GM18511 (cell line): ENCODE results near the gene ZFPM1.

Experiments
- ATAC-seq: cut with Tn5 transposase; IDR thresholded peaks from one replicate; pipeline ENCODE4 v1.9.1; 2021; ENCODE audit warnings: mild to moderate bottlenecking, moderate library complexity; ENCODE audit not compliant: unreplicated experiment

Gene ZFPM1

GRCh38 chr16:88417684-88418476 lies 35.2 kb upstream of the ZFPM1 start:
- no peak for ATAC-seq

- ATAC-seq: no peak
Measured at GRCh38 chr16:88418869-88419268, 34.2 kb upstream of the ZFPM1 start.

GRCh38 chr16:88419790-88420189 lies 33.3 kb upstream of the ZFPM1 start:
- no peak for ATAC-seq

GRCh38 chr16:88420496-88420895 lies 32.6 kb upstream of the ZFPM1 start:
- no peak for ATAC-seq

GRCh38 chr16:88421301-88421700 lies 31.8 kb upstream of the ZFPM1 start:
- no peak for ATAC-seq

- no peak for ATAC-seq
Measured at GRCh38 chr16:88421871-88422433, 31.1 kb upstream of the ZFPM1 start.

GRCh38 chr16:88422733-88423447 lies 30.2 kb upstream of the ZFPM1 start:
- ATAC-seq: no peak

GRCh38 chr16:88423448-88423850 lies 29.6 kb upstream of the ZFPM1 start:
- ATAC-seq: no peak

- ATAC-seq: no peak
Measured at GRCh38 chr16:88424587-88425235, 28.4 kb upstream of the ZFPM1 start.

GRCh38 chr16:88426018-88426417 lies 27.1 kb upstream of the ZFPM1 start:
- ATAC-seq: no peak

GRCh38 chr16:88427376-88427775 lies 25.7 kb upstream of the ZFPM1 start:
- ATAC-seq: no peak

GRCh38 chr16:88428156-88428555 lies 24.9 kb upstream of the ZFPM1 start:
- ATAC-seq: no peak

- no peak for ATAC-seq
Measured at GRCh38 chr16:88428616-88429386, 24.3 kb upstream of the ZFPM1 start.

- no peak for ATAC-seq
Measured at GRCh38 chr16:88429387-88430184, 23.5 kb upstream of the ZFPM1 start.

- ATAC-seq: peak; percentile 36
Measured at GRCh38 chr16:88430185-88430523, 22.9 kb upstream of the ZFPM1 start.

- peak; percentile 71 for ATAC-seq
Measured at GRCh38 chr16:88430524-88431446, 22.3 kb upstream of the ZFPM1 start.

GRCh38 chr16:88431651-88432050 lies 21.4 kb upstream of the ZFPM1 start:
- ATAC-seq: no peak

- ATAC-seq: no peak
Measured at GRCh38 chr16:88432174-88432573, 20.9 kb upstream of the ZFPM1 start.

GRCh38 chr16:88432753-88433152 lies 20.3 kb upstream of the ZFPM1 start:
- no peak for ATAC-seq
